NCI-H1105 treated with DMSO at 0.1 percent for 48 hours (cell line): Measurements from ENCODE around the gene COL26A1.
"Not testable (repeated sequence)": the region's sequence is repeated elsewhere in the genome, so short reads cannot be mapped to it uniquely, and the experiment has no call there.

Experiments
- DNase-seq: peaks from one replicate; lab custom pipeline; 2025; lab: John Stamatoyannopoulos, UW

COL26A1 gene

GRCh38 chr7:101442426-101443070 is 79.9 kb downstream of the COL26A1 start:
- DNase-seq = no peak

- no peak for DNase-seq
These were observed 87.4 kb downstream of the COL26A1 start for GRCh38 chr7:101450064-101450463.

- DNase-seq = no peak
These were observed 90.9 kb downstream of the COL26A1 start for GRCh38 chr7:101453617-101454016.

- DNase-seq = no peak
These were observed 94.5 kb downstream of the COL26A1 start for GRCh38 chr7:101457001-101457750.

GRCh38 chr7:101465131-101465530 is 102.5 kb downstream of the COL26A1 start:
- DNase-seq = no peak

GRCh38 chr7:101465576-101466196 is 103.0 kb downstream of the COL26A1 start:
- no peak for DNase-seq

GRCh38 chr7:101466871-101467270 is 104.2 kb downstream of the COL26A1 start:
- no peak for DNase-seq

GRCh38 chr7:101468546-101469275 is 106.0 kb downstream of the COL26A1 start:
- DNase-seq = no peak

GRCh38 chr7:101470668-101471487 is 108.2 kb downstream of the COL26A1 start:
- no peak for DNase-seq

GRCh38 chr7:101474178-101474577 is 111.5 kb downstream of the COL26A1 start:
- no peak for DNase-seq

- not testable (repeated sequence) for DNase-seq
These were observed 113.0 kb downstream of the COL26A1 start for GRCh38 chr7:101475691-101476090.

- no peak for DNase-seq
These were observed 116.5 kb downstream of the COL26A1 start for GRCh38 chr7:101479217-101479616.

- DNase-seq = not testable (repeated sequence)
These were observed 123.4 kb downstream of the COL26A1 start for GRCh38 chr7:101486056-101486432.

- DNase-seq = no peak
These were observed 123.9 kb downstream of the COL26A1 start for GRCh38 chr7:101486433-101487104.

GRCh38 chr7:101487105-101487458 is 124.4 kb downstream of the COL26A1 start:
- no peak for DNase-seq

GRCh38 chr7:101487753-101488152 is 125.1 kb downstream of the COL26A1 start:
- DNase-seq = no peak

- no peak for DNase-seq
These were observed 126.3 kb downstream of the COL26A1 start for GRCh38 chr7:101488826-101489572.

- DNase-seq = not testable (repeated sequence)
These were observed 127.8 kb downstream of the COL26A1 start for GRCh38 chr7:101490439-101490838.

GRCh38 chr7:101491442-101491841 is 128.8 kb downstream of the COL26A1 start:
- not testable (repeated sequence) for DNase-seq

GRCh38 chr7:101494602-101495329 is 132.1 kb downstream of the COL26A1 start:
- DNase-seq = no peak
